ENCODE results near the gene DSCAML1.

DNA sequence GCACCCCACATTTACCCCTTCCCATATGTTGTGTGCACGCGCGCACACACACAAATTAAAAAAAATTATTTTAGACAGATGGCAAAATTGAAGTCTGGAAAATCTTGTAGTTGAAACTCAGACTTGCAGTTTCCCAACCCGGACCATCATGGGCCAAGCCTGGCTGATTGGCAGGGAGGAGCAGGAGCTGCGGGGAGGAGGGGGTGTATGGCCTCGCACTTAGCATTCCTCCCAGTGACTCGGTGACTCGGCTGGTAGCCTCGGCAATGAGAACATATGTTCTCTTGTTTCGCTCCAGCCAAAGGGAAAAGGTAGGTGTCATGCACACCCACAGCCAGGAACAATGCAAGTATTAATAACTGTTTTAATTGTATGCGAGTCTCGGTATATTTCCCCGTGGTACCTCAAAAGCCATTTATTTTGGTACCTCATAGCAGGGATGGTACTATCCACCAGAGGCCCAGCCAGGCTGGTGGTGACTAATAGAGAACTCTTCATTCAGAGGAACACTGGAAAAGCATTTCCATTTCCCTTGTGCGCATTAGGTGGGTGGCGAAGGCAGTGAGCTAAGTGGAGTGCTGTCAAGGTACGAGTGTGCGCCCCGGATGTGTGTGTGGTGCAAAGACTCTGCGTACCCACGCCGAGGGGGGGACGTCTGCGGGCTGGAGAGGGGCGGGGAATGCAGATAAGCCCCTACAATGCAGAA lies 92.5 kb downstream of the DSCAML1 start:
- TF ChIP-seq, protein P1, sequence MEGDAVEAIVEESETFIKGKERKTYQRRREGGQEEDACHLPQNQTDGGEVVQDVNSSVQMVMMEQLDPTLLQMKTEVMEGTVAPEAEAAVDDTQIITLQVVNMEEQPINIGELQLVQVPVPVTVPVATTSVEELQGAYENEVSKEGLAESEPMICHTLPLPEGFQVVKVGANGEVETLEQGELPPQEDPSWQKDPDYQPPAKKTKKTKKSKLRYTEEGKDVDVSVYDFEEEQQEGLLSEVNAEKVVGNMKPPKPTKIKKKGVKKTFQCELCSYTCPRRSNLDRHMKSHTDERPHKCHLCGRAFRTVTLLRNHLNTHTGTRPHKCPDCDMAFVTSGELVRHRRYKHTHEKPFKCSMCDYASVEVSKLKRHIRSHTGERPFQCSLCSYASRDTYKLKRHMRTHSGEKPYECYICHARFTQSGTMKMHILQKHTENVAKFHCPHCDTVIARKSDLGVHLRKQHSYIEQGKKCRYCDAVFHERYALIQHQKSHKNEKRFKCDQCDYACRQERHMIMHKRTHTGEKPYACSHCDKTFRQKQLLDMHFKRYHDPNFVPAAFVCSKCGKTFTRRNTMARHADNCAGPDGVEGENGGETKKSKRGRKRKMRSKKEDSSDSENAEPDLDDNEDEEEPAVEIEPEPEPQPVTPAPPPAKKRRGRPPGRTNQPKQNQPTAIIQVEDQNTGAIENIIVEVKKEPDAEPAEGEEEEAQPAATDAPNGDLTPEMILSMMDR (IDR thresholded peaks at IDR 0.05): no peak
- TF ChIP-seq EP300 (IDR thresholded peaks at IDR 0.05) (no peak), POLR2A (IDR thresholded peaks at IDR 0.05) (no peak)

Data from tibial nerve (tissue), 4 donors.